ENCODE data around the gene SYT15B. TPM values are rescaled to one million over a fixed set of nuclear protein-coding genes. Genes with fewer than 3 reads are reported as not detected.
"Not testable (repeated sequence)": the region's sequence is repeated elsewhere in the genome, so short reads cannot be mapped to it uniquely, and the experiment has no call there.

Gene SYT15B
- 1 to 10 TPM; 1.0 to 4.9 (median 2.1) TPM for total RNA-seq

DNA sequence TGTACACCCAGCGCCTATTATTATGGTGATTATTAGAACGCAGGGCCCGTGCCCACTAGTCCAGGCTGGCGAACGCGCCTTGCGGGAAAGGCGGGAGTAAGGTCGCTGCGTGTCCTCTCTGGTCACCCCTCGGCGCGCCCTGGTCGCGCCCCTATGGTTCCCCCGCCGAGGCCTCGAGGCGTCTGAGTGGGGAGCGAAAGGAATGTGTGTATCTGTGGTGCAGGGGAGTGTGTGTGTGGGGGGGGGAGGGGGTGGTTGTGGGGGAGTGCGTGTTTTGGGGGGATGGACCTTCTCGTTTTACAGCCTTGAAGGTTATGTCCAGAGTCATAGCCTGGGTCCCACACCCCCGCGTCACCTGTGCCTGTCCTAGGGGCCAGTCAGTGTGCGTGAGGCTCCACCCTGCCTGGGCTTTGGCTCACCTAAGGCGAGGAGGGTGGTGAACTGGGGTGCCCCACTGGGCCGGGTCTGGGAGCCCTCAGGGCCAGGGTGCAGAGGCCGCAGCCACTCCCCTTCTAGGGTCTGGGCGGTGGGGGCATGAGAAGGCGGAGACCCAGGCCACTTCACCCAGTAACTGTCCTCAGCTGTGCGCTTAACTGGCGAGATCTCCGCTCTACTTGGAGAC, at the start of gene SYT15B:
TSS of gene SYT15B (minus strand) at position 39 of the 622 bp plus-strand sequence. CDS start 952 bp downstream, outside the sequence.
- DNase-seq: not testable (repeated sequence)

DNA sequence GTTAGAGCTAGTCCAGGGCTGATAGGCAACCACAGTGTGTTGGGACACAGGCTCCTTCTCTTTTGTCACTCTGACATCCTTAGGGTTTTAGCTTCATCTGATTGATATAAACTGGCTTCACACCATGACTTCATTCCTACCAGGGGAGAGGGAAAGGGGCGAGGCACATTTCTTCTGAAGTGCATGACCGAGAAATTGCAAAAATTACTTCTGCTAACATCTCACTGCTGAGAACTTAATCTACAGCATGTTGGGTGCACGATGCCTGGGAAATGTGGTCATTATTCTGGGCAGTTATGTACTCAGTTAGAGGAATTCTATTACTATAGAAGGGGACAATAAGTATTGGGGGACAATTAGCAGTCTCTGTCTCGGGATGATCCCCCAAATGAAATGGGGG, 16.2 kb upstream of the SYT15B start:
- DNase-seq; H3K27ac ChIP-seq; H3K4me1 ChIP-seq; H3K36me3 ChIP-seq; intact Hi-C loops (cut with DNase I); H3K9me3 ChIP-seq; H3K27me3 ChIP-seq; H3K4me3 ChIP-seq: not testable (repeated sequence)
- no CpG with 5 or more reads among the region's 4 CpGs for WGBS, 2 donors

More for the DNA sequence above, at the start of gene SYT15B:
- H3K27me3 ChIP-seq; H3K9me3 ChIP-seq; H3K4me1 ChIP-seq; H3K36me3 ChIP-seq; intact Hi-C loops (cut with DNase I): not testable (repeated sequence)
- Histone ChIP-seq H3K4me3 (peak within 1 kb of the TSS; percentile 15 to 45 (median 32)), H3K27ac (peak within 1 kb of the TSS in 1 of 4 donors; percentile 29)
- WGBS, 2 donors: no CpG with 5 or more reads among the region's 33 CpGs

- H3K4me1 ChIP-seq; H3K4me3 ChIP-seq; intact Hi-C loops (cut with DNase I); H3K27ac ChIP-seq; H3K9me3 ChIP-seq; H3K27me3 ChIP-seq; H3K36me3 ChIP-seq; DNase-seq: not testable (repeated sequence)
- 10 to 11% methylated on average over 2 to 4 of the region's 6 CpGs for WGBS, 2 donors
- TF ChIP-seq CTCF (IDR thresholded peaks at IDR 0.05): peak in 5 of 6 experiments; percentile 26 to 54 (median 31)
Measured at GRCh38 chr10:47775361-47776231, 12.2 kb upstream of the SYT15B start.

- H3K27me3 ChIP-seq; H3K4me3 ChIP-seq; H3K4me1 ChIP-seq; intact Hi-C loops (cut with DNase I); H3K36me3 ChIP-seq; DNase-seq; H3K27ac ChIP-seq; H3K9me3 ChIP-seq: not testable (repeated sequence)
- WGBS, 2 donors: no CpG with 5 or more reads among the region's 2 CpGs
Measured at GRCh38 chr10:47770745-47771144, 7.4 kb upstream of the SYT15B start.

- WGBS, 2 donors: 83% methylated on average over 1 of the region's 7 CpGs
- DNase-seq: not testable (repeated sequence)
Measured at GRCh38 chr10:47768578-47769115, 5.3 kb upstream of the SYT15B start.

GRCh38 chr10:47768085-47768484, 4.7 kb upstream of the SYT15B start:
- H3K27ac ChIP-seq; H3K4me3 ChIP-seq; DNase-seq; H3K36me3 ChIP-seq; intact Hi-C loops (cut with DNase I); H3K9me3 ChIP-seq; H3K4me1 ChIP-seq; H3K27me3 ChIP-seq: not testable (repeated sequence)
- 25% methylated on average over 1 of the region's 3 CpGs; no CpG with 5 or more reads in 1 of the 2 donors for WGBS, 2 donors

More at GRCh38 chr10:47768578-47769115, 5.3 kb upstream of the SYT15B start:
- H3K36me3 ChIP-seq; H3K27me3 ChIP-seq; H3K9me3 ChIP-seq; H3K27ac ChIP-seq; intact Hi-C loops (cut with DNase I); H3K4me3 ChIP-seq; H3K4me1 ChIP-seq: not testable (repeated sequence)

- H3K9me3 ChIP-seq; H3K36me3 ChIP-seq; H3K4me3 ChIP-seq; H3K27ac ChIP-seq; DNase-seq; H3K4me1 ChIP-seq; H3K27me3 ChIP-seq; intact Hi-C loops (cut with DNase I): not testable (repeated sequence)
- WGBS, 2 donors: 53% methylated on average over 3 of the region's 5 CpGs; no CpG with 5 or more reads in 1 of the 2 donors
Measured at GRCh38 chr10:47767236-47767635, 3.8 kb upstream of the SYT15B start.

- H3K9me3 ChIP-seq; intact Hi-C loops (cut with DNase I); DNase-seq; H3K27ac ChIP-seq; H3K4me3 ChIP-seq; H3K27me3 ChIP-seq; H3K36me3 ChIP-seq; H3K4me1 ChIP-seq: not testable (repeated sequence)
- WGBS, 2 donors: no CpG with 5 or more reads among the region's 4 CpGs
Measured at GRCh38 chr10:47765232-47765631, 1.8 kb upstream of the SYT15B start.

DNA sequence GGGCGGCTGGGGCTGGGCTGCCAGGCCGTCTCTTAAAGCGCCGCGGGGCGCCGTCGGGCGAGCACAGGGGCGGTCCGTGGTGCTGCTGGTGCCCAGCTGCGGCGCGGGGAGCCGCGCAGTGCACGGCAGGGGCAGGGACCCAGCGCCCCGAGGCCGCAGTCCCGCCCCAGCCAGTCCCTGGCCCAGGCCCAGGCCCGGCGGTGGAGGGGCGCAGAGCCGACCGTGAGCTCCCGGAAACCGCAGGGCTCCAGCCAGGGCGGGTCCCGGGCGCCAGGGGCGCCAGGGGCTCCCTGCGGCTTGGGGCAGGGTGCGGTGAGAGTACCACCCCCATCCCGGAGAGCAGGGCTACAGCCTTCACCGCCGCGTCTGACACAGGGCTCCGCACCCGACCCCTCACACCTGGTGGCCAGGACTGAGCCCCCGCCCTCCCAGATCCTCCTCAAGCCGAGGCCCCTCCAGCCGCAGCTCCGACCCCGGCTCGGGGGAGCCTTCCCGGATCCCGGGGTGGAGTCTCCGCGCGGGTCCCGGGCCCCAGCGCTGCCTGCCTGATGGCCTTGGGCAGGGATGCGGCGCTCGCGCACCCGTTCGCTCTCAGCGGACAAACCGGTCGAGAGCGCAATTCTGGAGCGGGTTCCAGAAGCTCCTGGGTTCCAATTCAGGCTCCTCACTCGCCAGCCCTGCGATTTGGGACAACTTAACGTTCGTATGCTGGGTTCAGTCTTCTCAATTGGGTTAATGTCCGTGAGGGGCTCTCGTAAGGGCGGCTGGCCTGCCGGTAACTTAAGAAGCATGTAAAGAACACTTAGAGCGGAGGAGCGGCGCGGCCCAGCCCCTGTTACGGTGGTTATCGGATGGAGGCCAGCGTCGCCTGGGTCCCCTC, 478 bp downstream of the SYT15B start:
- intact Hi-C loops (cut with DNase I); DNase-seq: not testable (repeated sequence)
- H3K4me3 ChIP-seq: peak overlapping the region; percentile 15 to 45 (median 32)

GRCh38 chr10:47758855-47759254, 4.5 kb downstream of the SYT15B start:
- no CpG with 5 or more reads among the region's 11 CpGs for WGBS, 2 donors
- DNase-seq; H3K27ac ChIP-seq; intact Hi-C loops (cut with DNase I); H3K9me3 ChIP-seq; H3K27me3 ChIP-seq; H3K4me3 ChIP-seq; H3K36me3 ChIP-seq; H3K4me1 ChIP-seq: not testable (repeated sequence)

More for the DNA sequence above, 478 bp downstream of the SYT15B start:
- no CpG with 5 or more reads among the region's 80 CpGs for WGBS, 2 donors
- not testable (repeated sequence) for H3K27me3 ChIP-seq, H3K4me1 ChIP-seq, H3K36me3 ChIP-seq, H3K9me3 ChIP-seq
- H3K27ac ChIP-seq: peak overlapping the region in 1 of 4 donors; percentile 29

DNA sequence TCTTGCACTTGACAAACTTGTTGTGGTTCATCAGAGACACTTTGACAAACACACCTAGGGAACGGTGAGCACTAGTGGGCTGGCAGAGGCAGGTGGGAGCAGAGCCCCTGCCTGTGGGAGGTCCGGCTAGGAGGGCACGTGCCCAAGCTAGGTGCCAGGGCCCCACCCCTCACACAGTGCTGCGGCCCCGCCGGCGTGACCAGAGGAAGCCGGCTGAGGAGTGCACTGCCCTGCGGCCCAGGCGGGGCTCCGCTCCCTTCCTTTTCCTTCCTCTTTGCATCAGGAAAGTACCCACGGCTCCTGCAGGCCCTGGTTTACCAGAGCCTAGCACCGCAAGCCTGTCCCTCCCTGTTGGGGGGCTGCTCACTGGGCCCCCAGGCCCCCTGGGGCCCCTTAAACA, 7.2 kb downstream of the SYT15B start:
- intact Hi-C loops (cut with DNase I): not testable (repeated sequence)

More for the DNA sequence above, 7.2 kb downstream of the SYT15B start:
- H3K36me3 ChIP-seq, H3K27me3 ChIP-seq, H3K27ac ChIP-seq, DNase-seq, H3K9me3 ChIP-seq, H3K4me1 ChIP-seq, H3K4me3 ChIP-seq: not testable (repeated sequence)
- no CpG with 5 or more reads among the region's 13 CpGs for WGBS, 2 donors
